ENCODE results near the gene SLC8A2.
A peak's percentile ranks its signal among the peaks of the same experiment; 100 is the strongest.

Gene SLC8A2, protein sequence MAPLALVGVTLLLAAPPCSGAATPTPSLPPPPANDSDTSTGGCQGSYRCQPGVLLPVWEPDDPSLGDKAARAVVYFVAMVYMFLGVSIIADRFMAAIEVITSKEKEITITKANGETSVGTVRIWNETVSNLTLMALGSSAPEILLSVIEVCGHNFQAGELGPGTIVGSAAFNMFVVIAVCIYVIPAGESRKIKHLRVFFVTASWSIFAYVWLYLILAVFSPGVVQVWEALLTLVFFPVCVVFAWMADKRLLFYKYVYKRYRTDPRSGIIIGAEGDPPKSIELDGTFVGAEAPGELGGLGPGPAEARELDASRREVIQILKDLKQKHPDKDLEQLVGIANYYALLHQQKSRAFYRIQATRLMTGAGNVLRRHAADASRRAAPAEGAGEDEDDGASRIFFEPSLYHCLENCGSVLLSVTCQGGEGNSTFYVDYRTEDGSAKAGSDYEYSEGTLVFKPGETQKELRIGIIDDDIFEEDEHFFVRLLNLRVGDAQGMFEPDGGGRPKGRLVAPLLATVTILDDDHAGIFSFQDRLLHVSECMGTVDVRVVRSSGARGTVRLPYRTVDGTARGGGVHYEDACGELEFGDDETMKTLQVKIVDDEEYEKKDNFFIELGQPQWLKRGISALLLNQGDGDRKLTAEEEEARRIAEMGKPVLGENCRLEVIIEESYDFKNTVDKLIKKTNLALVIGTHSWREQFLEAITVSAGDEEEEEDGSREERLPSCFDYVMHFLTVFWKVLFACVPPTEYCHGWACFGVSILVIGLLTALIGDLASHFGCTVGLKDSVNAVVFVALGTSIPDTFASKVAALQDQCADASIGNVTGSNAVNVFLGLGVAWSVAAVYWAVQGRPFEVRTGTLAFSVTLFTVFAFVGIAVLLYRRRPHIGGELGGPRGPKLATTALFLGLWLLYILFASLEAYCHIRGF

GRCh38 chr19:47471733-47472457 is at the start of gene SLC8A2:
Gene SLC8A2, minus strand, starts transcription at chr19:47471893. Its CDS starts 5,490 bp downstream, at chr19:47466403.
- DNase-seq, result peak; percentile 83

DNA sequence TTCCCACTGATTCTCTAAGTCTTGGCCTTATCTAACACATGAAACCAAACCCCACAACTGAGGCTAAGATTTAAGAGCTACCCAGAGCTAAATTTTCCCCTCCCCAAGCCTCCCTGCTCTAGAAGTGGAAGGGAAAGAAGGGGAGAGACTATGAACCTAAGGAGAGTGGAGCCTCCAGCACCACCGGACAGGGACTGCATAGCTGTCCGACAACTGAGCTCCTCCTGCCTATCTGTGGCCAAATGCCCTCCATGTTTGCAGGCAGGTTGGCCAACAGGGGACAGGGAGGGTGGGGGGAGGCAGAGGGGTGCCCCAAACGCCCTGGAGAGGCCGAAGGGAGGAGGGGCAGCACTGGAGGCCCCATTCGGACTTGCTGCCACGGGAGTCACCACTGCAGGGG is 49.1 kb upstream of the SLC8A2 start:
- DNase-seq, result no peak

- no peak for DNase-seq
Observed at GRCh38 chr19:47520343-47520806, 48.7 kb upstream of the SLC8A2 start.

GRCh38 chr19:47518854-47519253 is 47.2 kb upstream of the SLC8A2 start:
- no peak for DNase-seq

DNA sequence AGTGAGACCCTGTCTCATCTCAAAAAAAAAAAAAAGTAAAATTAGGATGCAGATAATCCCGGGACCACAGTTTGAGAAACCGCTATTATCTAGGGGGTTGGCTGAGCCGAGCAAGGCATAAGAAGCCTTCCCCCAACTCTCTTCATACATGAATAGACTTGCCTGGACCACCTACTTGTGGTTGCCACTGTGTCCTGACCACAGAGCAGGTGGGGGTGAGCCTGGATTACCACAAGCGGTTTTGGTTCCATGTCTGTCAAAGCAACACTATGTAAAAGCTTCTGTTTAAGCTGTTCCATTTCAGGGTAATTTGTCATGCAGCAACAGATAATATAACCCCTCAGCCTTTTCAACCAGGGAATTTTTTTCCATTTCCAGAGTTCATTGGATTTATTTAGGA is 46.4 kb upstream of the SLC8A2 start:
- DNase-seq, result no peak

DNA sequence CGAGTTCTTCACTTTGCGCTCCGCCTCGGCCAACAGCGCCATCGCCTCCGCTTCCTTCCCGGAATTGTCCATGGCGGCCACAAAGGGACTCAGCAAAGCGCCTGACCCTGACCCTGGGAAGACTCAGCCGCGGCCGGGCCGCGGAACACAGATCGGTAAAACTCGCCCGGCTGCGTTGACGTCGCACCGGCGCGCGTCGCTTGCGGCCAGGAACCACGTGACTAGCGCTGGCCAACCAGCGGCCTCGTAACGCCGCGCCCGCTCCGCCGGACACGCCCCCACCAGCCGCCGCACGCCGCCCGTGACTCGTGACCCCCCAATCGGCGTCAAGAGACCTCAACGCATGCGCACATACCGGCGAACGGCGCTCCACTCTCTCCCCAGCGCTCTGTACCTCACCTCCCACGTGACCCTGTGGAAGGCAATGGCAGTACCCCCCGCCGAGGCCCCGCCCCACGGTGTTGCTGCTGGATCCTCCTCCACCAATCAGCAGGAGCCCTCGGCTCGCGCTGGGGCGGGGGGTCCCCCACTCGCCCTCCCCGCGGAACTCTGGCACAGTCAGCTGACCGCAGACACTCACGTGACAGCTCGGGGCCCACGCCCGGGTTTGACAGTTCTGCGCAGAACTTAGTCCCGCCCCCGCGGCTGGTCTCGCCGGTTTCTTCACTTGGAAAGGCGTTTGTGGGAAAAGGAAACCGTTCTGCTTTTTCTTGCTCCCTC is 43.3 kb upstream of the SLC8A2 start, which contains the start of gene NAPA:
TSS of gene NAPA (minus strand) at position 195 of the 720 bp plus-strand sequence. CDS start at position 72, 123 bp downstream.
- DNase-seq, result peak; percentile 100

DNA sequence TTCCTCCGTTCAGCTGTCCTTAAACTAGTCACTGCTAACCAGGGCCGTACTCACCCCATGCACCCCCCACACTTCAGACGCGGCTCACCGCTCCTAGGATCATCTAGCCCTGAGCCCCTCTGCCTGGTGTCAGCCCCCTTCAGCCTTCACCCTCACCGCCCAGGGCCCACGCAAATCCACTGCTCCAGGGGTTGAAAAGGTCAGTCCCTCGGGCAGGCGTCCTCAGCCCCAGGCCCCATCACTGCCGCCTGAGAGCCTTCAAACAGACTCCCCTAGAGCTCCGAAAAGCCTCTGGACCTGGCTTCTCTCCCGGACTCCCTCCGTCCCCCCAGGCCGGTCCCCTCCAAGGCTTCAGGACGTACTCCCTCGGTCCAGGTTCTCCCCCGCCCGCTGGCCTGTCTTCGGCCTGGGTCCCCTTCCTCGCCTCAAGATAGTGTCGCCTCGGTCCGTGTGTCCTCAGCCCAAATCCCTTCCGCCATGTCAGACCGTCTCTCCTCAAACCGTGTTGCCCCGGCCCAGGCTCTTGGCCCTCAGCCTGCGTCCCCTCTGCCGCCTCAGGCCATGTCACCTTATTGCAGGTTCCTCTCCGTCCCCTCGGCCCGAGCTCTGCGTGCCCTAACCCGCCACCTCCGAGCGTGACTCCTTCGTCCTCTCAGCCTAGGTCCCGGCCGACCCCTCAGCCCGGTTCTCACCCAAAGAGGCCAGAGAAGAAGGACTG is 42.6 kb upstream of the SLC8A2 start:
- DNase-seq, result peak; percentile 76

DNA sequence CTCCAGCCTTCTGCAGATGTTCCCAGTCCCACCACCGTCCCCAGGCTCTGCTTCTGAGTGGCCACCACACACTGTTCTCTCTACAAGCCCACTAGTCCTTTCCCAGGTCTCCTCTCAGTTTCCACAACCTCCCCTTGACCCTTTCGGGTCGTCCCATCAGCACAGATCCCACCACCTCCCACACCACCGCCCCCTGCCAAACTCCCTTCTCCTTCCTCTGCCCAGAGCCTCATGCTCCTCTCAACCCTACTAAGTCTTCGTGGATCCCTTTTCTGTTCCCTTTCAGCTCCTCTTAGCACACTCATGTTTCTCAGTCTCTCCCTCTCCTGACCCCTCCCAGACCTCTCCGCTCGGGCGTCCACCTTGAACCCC is 41.2 kb upstream of the SLC8A2 start:
- DNase-seq, result no peak

DNA sequence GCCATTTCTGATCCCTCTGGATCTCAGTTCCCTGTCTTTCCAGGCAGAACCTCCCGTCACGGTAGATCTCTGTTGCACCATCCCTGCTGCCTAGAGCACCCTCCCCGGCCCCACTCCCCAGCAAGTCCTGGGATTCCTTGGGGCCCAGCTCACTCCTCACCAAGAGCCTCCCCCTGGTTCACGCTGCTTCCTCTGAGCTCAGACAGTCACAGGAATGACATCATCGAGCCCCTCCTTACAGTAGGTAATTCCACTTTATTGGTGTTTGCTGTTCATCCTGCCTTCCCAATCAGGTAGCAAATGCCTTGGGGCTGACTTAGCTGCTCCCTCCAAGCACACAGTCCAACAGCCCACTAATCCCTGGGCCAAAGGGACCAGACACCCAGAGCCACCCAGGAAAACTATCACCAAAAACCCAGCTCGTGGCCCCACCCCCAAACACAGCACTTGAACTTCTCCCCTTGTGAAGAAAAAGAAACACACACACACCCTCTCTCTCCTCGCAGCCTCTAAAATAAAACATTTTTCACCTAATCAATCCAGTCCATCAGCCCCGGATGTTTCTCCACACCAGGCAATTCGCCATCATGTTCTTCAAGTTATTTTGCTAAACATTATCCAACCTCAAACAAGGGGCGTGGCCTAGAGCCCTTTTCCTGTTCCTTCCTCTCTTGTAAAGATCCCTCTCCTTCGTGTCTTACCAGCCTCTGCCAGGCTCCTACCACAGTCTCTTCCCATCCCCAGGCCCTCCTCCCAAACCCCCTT is 40.7 kb upstream of the SLC8A2 start:
- DNase-seq, result peak; percentile 70

- no peak for DNase-seq
Observed at GRCh38 chr19:47511681-47512080, 40.0 kb upstream of the SLC8A2 start.

GRCh38 chr19:47511128-47511517 is 39.4 kb upstream of the SLC8A2 start:
- DNase-seq, result no peak

- DNase-seq, result no peak
Observed at GRCh38 chr19:47510516-47511127, 38.9 kb upstream of the SLC8A2 start.

DNA sequence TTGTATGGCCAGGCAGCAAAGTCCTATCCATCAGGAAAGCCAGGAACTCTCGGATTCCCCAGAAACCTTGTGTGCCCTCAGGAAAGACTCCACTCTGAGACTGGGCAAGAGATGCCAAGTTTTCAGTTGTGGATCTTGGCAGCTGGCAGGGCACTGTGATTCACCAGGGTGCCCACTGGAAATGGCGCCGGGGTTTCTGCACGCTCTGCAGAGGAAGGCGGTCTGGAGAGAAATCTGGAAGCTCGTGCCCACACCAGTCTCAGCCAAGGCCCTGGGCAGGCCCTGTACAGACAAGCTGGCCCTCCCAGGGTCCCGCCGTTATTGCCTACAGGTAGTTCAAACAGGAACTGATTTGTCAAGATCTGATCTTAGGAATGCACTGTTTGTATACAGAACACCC is 38.3 kb upstream of the SLC8A2 start:
- DNase-seq, result no peak

DNA sequence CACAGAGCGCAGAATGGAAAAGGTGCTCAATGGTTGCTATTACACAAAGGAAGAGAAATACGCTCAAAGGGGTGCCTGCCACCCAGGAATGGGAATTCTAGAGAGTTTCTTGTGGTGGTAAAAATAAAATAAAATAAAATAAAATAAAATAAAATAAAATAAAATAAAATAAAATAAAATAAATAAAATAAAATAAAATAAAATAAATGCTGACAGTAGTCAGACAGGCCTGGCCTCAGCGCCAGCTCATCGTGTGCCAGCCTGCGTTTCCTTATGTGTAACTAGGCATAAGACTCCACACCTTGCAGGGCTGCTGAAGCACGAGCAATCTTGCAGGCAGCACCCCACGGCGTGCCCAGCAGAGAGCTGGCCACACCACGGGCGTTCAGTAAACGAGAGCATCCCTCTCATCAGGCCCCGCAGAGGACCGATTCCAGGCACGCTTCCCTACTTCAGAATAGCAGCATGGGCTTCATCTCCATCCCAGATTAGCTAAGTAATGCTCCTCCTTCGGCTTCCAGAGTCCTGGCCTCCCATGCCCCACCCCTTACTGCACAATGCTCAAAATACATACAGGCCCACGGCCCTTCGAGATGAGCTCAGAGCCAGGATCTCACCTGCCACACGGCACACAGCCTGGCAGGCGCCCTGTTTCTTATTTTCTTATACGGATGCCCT is 37.6 kb upstream of the SLC8A2 start:
- DNase-seq, result no peak

DNA sequence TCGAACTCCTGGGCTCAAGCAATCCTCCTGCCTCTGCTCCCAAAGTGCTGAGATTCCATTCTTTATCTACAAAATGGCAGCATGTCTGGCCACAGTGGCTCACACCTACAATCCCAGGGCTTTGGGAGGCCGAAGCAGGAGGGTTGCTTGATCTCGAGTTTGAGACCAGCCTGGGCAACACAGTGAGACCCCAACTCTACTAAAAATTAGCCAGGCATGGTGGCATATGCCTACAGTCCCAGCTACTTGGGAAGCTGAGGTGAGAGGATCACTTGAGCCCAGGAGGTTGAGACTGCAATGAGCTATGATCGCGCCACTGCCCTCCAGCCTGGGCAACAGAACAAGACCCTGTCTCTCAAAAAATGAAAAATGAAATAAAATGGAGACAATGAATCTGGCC is 37.0 kb upstream of the SLC8A2 start:
- no peak for DNase-seq

- DNase-seq, result no peak
Observed at GRCh38 chr19:47507924-47508553, 36.3 kb upstream of the SLC8A2 start.

DNA sequence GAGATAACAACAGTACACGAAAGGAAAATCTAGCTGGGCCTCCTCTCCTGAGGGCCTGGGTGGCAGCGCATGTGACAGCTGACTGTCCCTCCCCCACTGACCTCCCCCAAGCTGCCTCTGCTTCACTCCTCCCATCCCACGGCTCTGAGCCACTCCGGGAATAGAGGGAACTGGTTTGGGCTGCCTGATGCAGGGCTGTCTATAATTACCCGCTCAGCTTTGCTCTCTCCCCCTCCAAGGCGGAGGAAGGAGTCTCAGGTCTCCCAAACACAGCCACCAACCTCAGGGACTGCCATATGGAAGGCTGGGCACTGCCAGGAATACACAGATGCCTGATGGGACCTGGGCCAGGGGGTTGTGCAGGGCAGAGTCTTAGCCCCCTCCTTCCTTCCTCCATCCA is 35.3 kb upstream of the SLC8A2 start:
- DNase-seq, result no peak

- no peak for DNase-seq
Observed at GRCh38 chr19:47506459-47506858, 34.8 kb upstream of the SLC8A2 start.

DNA sequence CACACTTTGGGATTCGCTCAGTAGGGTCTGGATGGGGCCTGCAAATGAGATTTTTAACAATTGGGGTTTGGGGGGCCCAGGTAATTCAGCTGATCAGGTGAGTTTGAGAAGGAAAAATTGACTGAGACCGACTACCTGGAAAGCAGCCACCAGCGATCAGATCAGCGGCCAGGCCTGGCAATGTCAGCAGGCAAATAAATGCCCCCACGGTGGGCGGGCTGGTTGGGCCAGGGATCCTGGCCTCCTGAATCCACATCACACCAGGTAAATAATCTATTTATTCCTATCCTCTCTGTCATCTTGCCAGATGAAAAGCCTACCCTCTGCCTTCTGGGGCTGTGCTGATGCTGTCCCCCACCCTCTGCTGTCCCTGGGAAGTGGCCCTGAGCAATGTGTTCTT is 33.8 kb upstream of the SLC8A2 start:
- no peak for DNase-seq
